Ecto neural progenitor cell (in vitro differentiated cells): ENCODE results near the gene USP7.
"Not testable (repeated sequence)": the region's sequence is repeated elsewhere in the genome, so short reads cannot be mapped to it uniquely, and the experiment has no call there.

Source experiments
- DNase-seq: peaks from one replicate; pipeline ENCODE4 v3.0.0-alpha.2; 2018; ENCODE audit warnings: low spot score

The USP7 gene

GRCh38 chr16:8877894-8878522 is 85.7 kb downstream of the USP7 start:
- no peak for DNase-seq

- DNase-seq, result not testable (repeated sequence)
Measured at GRCh38 chr16:8875317-8875716, 88.4 kb downstream of the USP7 start.

GRCh38 chr16:8874388-8874787 is 89.3 kb downstream of the USP7 start:
- DNase-seq, result no peak

- DNase-seq, result not testable (repeated sequence)
Measured at GRCh38 chr16:8873866-8874195, 89.9 kb downstream of the USP7 start.

- DNase-seq, result no peak
Measured at GRCh38 chr16:8872967-8873865, 90.5 kb downstream of the USP7 start.

- no peak for DNase-seq
Measured at GRCh38 chr16:8872071-8872470, 91.6 kb downstream of the USP7 start.

GRCh38 chr16:8869988-8870241 is 93.8 kb downstream of the USP7 start:
- DNase-seq, result not testable (repeated sequence)

- DNase-seq, result peak; percentile 72
Measured at GRCh38 chr16:8869212-8869987, 94.3 kb downstream of the USP7 start.

GRCh38 chr16:8868416-8869211 is 95.1 kb downstream of the USP7 start, which contains the start of gene CARHSP1:
Gene CARHSP1, minus strand, starts transcription at chr16:8869006. Its CDS starts 9,678 bp downstream, at chr16:8859328.
- DNase-seq, result peak; percentile 94

GRCh38 chr16:8867932-8868415 is 95.7 kb downstream of the USP7 start:
- no peak for DNase-seq

GRCh38 chr16:8867216-8867931 is 96.3 kb downstream of the USP7 start:
- DNase-seq, result peak; percentile 71

GRCh38 chr16:8866884-8867215 is 96.9 kb downstream of the USP7 start:
- DNase-seq, result no peak

- peak; percentile 90 for DNase-seq
Measured at GRCh38 chr16:8866118-8866883, 97.4 kb downstream of the USP7 start.

GRCh38 chr16:8865145-8865882 is 98.4 kb downstream of the USP7 start:
- no peak for DNase-seq

- no peak for DNase-seq
Measured at GRCh38 chr16:8864480-8865110, 99.1 kb downstream of the USP7 start.

GRCh38 chr16:8863594-8864424 is 99.9 kb downstream of the USP7 start:
- DNase-seq, result no peak

- no peak for DNase-seq
Measured at GRCh38 chr16:8862309-8863130, 101.2 kb downstream of the USP7 start.
